PFSK-1 (cell line): ENCODE data around the gene USF2.

ENCODE experiments used
- FOXP2 ChIP-seq: optimal IDR thresholded peaks from 2 replicates; pipeline ENCODE3; 2011; ENCODE audit warnings: borderline replicate concordance, control low read depth, inconsistent platforms; ENCODE audit not compliant: insufficient read depth; ENCODE audit errors: extremely low read length, extremely low read depth
- POLR2AphosphoS5 ChIP-seq: IDR thresholded peaks from 2 replicates; pipeline ENCODE4 v1.6.1; 2012; ENCODE audit warnings: low read depth, mild to moderate bottlenecking, control low read depth, low read length, moderate library complexity
- REST ChIP-seq, 2 experiments: IDR thresholded peaks; 2 replicates each; pipeline versions ENCODE4 v1.6.1 to v1.8.0; 2011 to 2012; ENCODE audit warnings: low read depth in 2 of 2, low read length in 2 of 2, control low read depth in 1 of 2, inconsistent platforms in 1 of 2, mild to moderate bottlenecking in 1 of 2, moderate library complexity in 1 of 2; ENCODE audit not compliant: insufficient read depth in 1 of 2
- SIN3A ChIP-seq: IDR thresholded peaks from 2 replicates; pipeline ENCODE4 v1.6.1; 2012; ENCODE audit warnings: mild to moderate bottlenecking, low read length, moderate library complexity, borderline replicate concordance; ENCODE audit not compliant: insufficient read depth
- TAF1 ChIP-seq: IDR thresholded peaks from 2 replicates; pipeline ENCODE4 v1.6.1; 2012; ENCODE audit warnings: low read length, control low read depth, borderline replicate concordance; ENCODE audit not compliant: insufficient read depth

Gene USF2

GRCh38 chr19:35290381-35291127 lies 21.8 kb downstream of the USF2 start:
- TF ChIP-seq REST (IDR thresholded peaks at IDR 0.05; ENCODE audit: insufficient read depth in 1 of 2, low read depth in 2 of 2, low read length in 2 of 2) = no peak
- no peak for TF ChIP-seq TAF1
- TF ChIP-seq FOXP2 = no peak
- TF ChIP-seq SIN3A = no peak
- TF ChIP-seq POLR2AphosphoS5 = no peak

GRCh38 chr19:35291259-35291658 lies 22.5 kb downstream of the USF2 start:
- TF ChIP-seq SIN3A = no peak
- TF ChIP-seq FOXP2 = no peak
- no peak for TF ChIP-seq REST (IDR thresholded peaks at IDR 0.05; ENCODE audit: insufficient read depth in 1 of 2, low read depth in 2 of 2, low read length in 2 of 2)
- TF ChIP-seq POLR2AphosphoS5 = no peak
- no peak for TF ChIP-seq TAF1

- no peak for TF ChIP-seq SIN3A
- TF ChIP-seq FOXP2 = no peak
- no peak for TF ChIP-seq REST (IDR thresholded peaks at IDR 0.05; ENCODE audit: insufficient read depth in 1 of 2, low read depth in 2 of 2, low read length in 2 of 2)
- no peak for TF ChIP-seq TAF1
- TF ChIP-seq POLR2AphosphoS5 = no peak
Measured at GRCh38 chr19:35291916-35292315, 23.2 kb downstream of the USF2 start, which contains the start of gene MAG. Gene MAG (plus strand): TSS chr19:35292161. CDS start chr19:35295409, 3,248 bp downstream.

- no peak for TF ChIP-seq TAF1
Measured at GRCh38 chr19:35292421-35293362, 23.9 kb downstream of the USF2 start.

- TF ChIP-seq POLR2AphosphoS5 = no peak
- TF ChIP-seq SIN3A = no peak
- TF ChIP-seq TAF1 = no peak
- no peak for TF ChIP-seq FOXP2
- no peak for TF ChIP-seq REST (IDR thresholded peaks at IDR 0.05; ENCODE audit: insufficient read depth in 1 of 2, low read depth in 2 of 2, low read length in 2 of 2)
Measured at GRCh38 chr19:35293363-35293739, 24.6 kb downstream of the USF2 start.
